Gastroesophageal sphincter (tissue), 4 donors: ENCODE data around the gene CSMD2. TPM values are rescaled to one million over a fixed set of nuclear protein-coding genes. Genes with fewer than 3 reads are reported as not detected.

Source experiments
- ATAC-seq: fragments of 150-250 bp; one replicate; pipeline ENCODE4 v1.9.1; 2016; ENCODE audit warnings: mild to moderate bottlenecking, moderate library complexity
- H3K27ac ChIP-seq, 4 donors: fragments of 200-600 bp; sonication (generic) in 3 of 4; 1 replicate in 3 of 4; 2 replicates in 1 of 4; pipeline ENCODE4 v1.5.1; 2016 to 2019
- H3K27me3 ChIP-seq: fragments of 200-600 bp; sonication (generic); one replicate; pipeline ENCODE4 v1.5.1; 2019
- H3K36me3 ChIP-seq, 2 donors: fragments of 200-600 bp; sonication (generic); one replicate each; pipeline ENCODE4 v1.5.1; 2019; ENCODE audit warnings: control low read depth in 1 of 2
- H3K4me1 ChIP-seq, 3 donors: fragments of 200-600 bp; sonication (generic); 1 replicate in 2 of 3; 2 replicates in 1 of 3; pipeline ENCODE4 v1.5.1; 2016 to 2019; ENCODE audit warnings: control low read depth in 2 of 3
- H3K4me3 ChIP-seq, 2 donors: fragments of 200-600 bp; sonication (generic); one replicate each; pipeline ENCODE4 v1.5.1; 2019; ENCODE audit warnings: mild to moderate bottlenecking in 1 of 2, moderate library complexity in 1 of 2
- H3K9me3 ChIP-seq, 3 donors: fragments of 200-600 bp; sonication (generic); one replicate each; pipeline ENCODE4 v1.5.1; 2017 to 2019; ENCODE audit warnings: control low read depth in 2 of 3
- EP300 ChIP-seq: sonication (generic); formaldehyde crosslinking; IDR thresholded peaks from one replicate; pipeline ENCODE4 v1.6.1; 2017; ENCODE audit warnings: antibody characterized with exemption, mild to moderate bottlenecking
- POLR2A ChIP-seq, 2 donors: fragments of 450-650 bp; IDR thresholded peaks; one replicate each; pipeline ENCODE4 v1.6.1; 2017; ENCODE audit warnings: antibody characterized with exemption in 2 of 2, mild to moderate bottlenecking in 2 of 2, moderate library complexity in 1 of 2
- POLR2AphosphoS5 ChIP-seq: sonication (generic); formaldehyde crosslinking; IDR thresholded peaks from one replicate; pipeline ENCODE4 v1.6.1; 2017; ENCODE audit warnings: antibody characterized with exemption
- WGBS, 2 donors: methylation state at CpG; one replicate each; pipeline ENCODE4 v1.1.5; 2018; ENCODE audit warnings: low coverage in 1 of 2; 5-methylcytosine and 5-hydroxymethylcytosine counted together
- total RNA-seq, 4 donors: library from RNA; depleted of rRNA; stranded (reverse); fragments of >200 nt; gene quantifications; one replicate each; pipeline ENCODE4 v1.1.0, GENCODE V29; 2016
- TF ChIP-seq, protein P1 (sequence below), 4 experiments: fragments of 200-600 bp in 2 of 4; fragments of 450-650 bp in 2 of 4; sonication (generic) in 1 of 4; IDR thresholded peaks; one replicate each; pipeline ENCODE4 v1.5.1; 2017 to 2019; ENCODE audit warnings: antibody characterized with exemption in 4 of 4, mild to moderate bottlenecking in 2 of 4, moderate library complexity in 2 of 4

Gene CSMD2
- total RNA-seq, 4 donors from 2014 or later, result 0.22 to 2.5 (median 0.37) TPM

DNA sequence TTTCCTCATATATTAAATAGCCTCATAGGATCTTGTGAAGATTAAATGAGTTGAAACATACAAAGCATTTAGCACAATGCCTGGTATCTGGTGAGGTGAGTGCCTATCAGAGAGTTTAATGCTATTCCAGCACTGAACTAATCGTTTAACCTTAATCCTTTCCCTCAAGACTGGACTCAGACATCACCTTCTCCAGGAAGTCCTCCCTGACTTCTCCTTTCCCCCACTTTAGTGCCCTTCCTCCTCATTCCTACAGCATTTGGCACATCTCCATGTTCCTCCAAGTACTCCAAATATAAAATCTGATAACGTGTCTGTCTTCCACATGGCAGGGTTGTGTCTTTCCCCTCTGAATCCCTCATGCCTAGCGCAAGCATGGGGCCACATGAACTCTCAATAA, 632.8 kb downstream of the CSMD2 start:
- Histone ChIP-seq H3K4me3 (no peak overlapping the region), H3K27ac (no peak overlapping the region), H3K4me1 (no peaks in the 10 kb centered on the region), H3K27me3 (no peaks in the 10 kb centered on the region), H3K36me3 (no peaks in the 10 kb centered on the region), H3K9me3 (no peaks in the 10 kb centered on the region)
- WGBS, 2 donors, result 69 to 79% methylated on average over 2 to 3 of the region's 3 CpGs
- ATAC-seq, result no peak
- TF ChIP-seq POLR2AphosphoS5 (no peak), POLR2A (IDR thresholded peaks at IDR 0.05) (no peak), EP300 (no peak)
- TF ChIP-seq, protein P1, sequence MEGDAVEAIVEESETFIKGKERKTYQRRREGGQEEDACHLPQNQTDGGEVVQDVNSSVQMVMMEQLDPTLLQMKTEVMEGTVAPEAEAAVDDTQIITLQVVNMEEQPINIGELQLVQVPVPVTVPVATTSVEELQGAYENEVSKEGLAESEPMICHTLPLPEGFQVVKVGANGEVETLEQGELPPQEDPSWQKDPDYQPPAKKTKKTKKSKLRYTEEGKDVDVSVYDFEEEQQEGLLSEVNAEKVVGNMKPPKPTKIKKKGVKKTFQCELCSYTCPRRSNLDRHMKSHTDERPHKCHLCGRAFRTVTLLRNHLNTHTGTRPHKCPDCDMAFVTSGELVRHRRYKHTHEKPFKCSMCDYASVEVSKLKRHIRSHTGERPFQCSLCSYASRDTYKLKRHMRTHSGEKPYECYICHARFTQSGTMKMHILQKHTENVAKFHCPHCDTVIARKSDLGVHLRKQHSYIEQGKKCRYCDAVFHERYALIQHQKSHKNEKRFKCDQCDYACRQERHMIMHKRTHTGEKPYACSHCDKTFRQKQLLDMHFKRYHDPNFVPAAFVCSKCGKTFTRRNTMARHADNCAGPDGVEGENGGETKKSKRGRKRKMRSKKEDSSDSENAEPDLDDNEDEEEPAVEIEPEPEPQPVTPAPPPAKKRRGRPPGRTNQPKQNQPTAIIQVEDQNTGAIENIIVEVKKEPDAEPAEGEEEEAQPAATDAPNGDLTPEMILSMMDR (IDR thresholded peaks at IDR 0.05), result no peak

DNA sequence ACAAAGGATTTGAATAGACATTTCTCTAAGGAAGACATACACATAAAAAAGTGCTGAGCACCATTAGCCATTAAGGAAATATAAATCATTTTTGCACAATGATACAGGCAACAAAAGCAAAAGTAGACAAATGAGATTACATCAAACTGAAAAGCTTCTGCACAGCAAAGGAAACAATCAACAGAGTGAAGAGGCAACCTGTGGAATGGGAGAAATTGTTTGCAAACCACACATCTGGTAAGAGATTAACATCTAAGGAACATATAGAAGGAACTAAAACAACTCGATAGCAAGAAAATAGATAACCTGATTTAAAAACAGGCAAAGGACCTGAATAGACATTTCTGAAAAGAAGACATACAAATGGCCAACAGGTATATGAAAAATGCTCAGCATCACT, 635.1 kb downstream of the CSMD2 start:
- no peak for ATAC-seq
- Histone ChIP-seq H3K27me3 (no peaks in the 10 kb centered on the region), H3K4me3 (no peak overlapping the region), H3K9me3 (no peaks in the 10 kb centered on the region), H3K4me1 (no peaks in the 10 kb centered on the region), H3K36me3 (no peaks in the 10 kb centered on the region), H3K27ac (no peak overlapping the region)
- 50 to 56% methylated on average over 1 of the region's 1 CpG for WGBS, 2 donors
- TF ChIP-seq EP300, result no peak
- TF ChIP-seq POLR2A (IDR thresholded peaks at IDR 0.05), result no peak
- no peak for TF ChIP-seq POLR2AphosphoS5
- TF ChIP-seq, protein P1 (IDR thresholded peaks at IDR 0.05), result no peak

DNA sequence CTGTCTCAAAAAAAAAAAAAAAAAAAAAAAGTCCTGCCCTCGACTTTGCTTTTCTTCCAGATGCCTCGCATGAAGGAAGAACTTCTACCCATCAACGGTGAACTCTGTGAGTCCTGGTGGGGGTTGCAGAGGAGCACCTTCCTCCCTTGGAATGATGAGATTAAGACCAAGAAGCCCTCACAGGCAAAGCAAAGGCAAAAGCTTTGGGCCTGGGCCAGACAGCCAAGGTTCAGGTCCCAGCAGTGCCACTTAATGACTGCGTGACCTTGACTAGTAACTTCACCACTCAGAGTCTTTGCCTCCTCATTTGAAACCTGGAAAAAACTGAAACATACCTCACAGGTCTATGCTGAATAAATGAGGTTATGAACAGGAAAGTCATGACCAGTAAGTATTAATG, 637.1 kb downstream of the CSMD2 start:
- H3K4me1 ChIP-seq, result no peaks in the 10 kb centered on the region
- H3K27ac ChIP-seq, result no peak overlapping the region
- ATAC-seq, result no peak
- no peak overlapping the region for H3K4me3 ChIP-seq
- H3K27me3 ChIP-seq, result no peaks in the 10 kb centered on the region
- 74% methylated on average over 4 of the region's 4 CpGs; no CpG with 5 or more reads in 1 of the 2 donors for WGBS, 2 donors
- H3K9me3 ChIP-seq, result no peaks in the 10 kb centered on the region
- H3K36me3 ChIP-seq, result no peaks in the 10 kb centered on the region
- no peak for TF ChIP-seq EP300
- TF ChIP-seq POLR2A (IDR thresholded peaks at IDR 0.05), result no peak
- TF ChIP-seq POLR2AphosphoS5, result no peak
- TF ChIP-seq, protein P1 (IDR thresholded peaks at IDR 0.05), result no peak

- Histone ChIP-seq H3K36me3 (no peaks in the 10 kb centered on the region), H3K4me1 (no peaks in the 10 kb centered on the region), H3K4me3 (no peak overlapping the region), H3K9me3 (no peaks in the 10 kb centered on the region), H3K27ac (no peak overlapping the region), H3K27me3 (no peaks in the 10 kb centered on the region)
- TF ChIP-seq, protein P1 (IDR thresholded peaks at IDR 0.05), result no peak
- TF ChIP-seq POLR2A (IDR thresholded peaks at IDR 0.05), result no peak
- TF ChIP-seq POLR2AphosphoS5, result no peak
- TF ChIP-seq EP300, result no peak
- no peak for ATAC-seq
- no CpG with 5 or more reads among the region's 3 CpGs for WGBS, 2 donors
Observed at GRCh38 chr1:33524586-33524985, 640.4 kb downstream of the CSMD2 start.

DNA sequence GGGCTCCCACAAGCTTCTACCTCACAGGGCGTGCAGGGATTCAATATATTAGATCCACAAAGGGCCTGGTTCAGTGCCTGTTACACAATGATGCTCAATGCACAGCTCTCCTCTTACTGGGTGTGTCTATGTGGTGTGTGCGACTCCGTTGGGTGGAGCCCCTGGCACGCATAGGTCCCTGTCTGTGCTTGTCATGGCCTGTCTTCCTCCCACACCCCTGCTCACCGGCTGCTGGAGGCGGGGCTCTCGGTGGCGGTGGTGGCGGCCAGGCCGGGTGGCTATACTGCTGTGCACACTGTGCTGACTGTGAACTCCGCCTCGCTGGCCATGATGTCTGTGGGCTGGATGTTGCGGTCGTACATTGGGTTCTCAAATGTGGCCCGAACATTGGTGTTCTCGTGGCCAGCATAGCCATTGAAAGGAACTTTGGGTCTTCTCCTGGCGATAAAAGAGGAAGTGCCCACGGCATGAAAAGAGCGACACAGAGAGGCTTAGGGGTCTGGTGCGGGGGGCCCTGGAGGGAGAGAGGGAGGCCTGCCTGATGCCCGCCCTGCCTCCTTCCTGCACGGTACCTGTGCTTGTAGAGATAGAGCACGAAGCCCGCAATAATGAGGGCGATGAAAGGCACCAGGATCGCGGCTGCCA, 645.7 kb downstream of the CSMD2 start:
- TF ChIP-seq POLR2AphosphoS5 (no peak), EP300 (no peak), POLR2A (IDR thresholded peaks at IDR 0.05) (no peak)
- TF ChIP-seq, protein P1 (IDR thresholded peaks at IDR 0.05), result no peak
- 100% methylated on average over 1 to 7 of the region's 27 CpGs for WGBS, 2 donors
- ATAC-seq, result no peak
- H3K27me3 ChIP-seq, result no peaks in the 10 kb centered on the region
- no peaks in the 10 kb centered on the region for H3K4me1 ChIP-seq
- no peak overlapping the region for H3K4me3 ChIP-seq
- no peaks in the 10 kb centered on the region for H3K9me3 ChIP-seq
- H3K36me3 ChIP-seq, result no peaks in the 10 kb centered on the region
- no peak overlapping the region for H3K27ac ChIP-seq
